DOHH2 (cell line): ENCODE data around the gene CRTC2.
A peak's percentile ranks its signal among the peaks of the same experiment; 100 is the strongest.

ENCODE experiments used
- CTCF ChIP-seq: fragments of 200-600 bp; sonication (generic); IDR thresholded peaks from one replicate; pipeline ENCODE4 v1.5.1; 2014; ENCODE audit warnings: antibody characterized with exemption, mild to moderate bottlenecking, low read depth, low read length; ENCODE audit not compliant: poor library complexity, severe bottlenecking
- EZH2phosphoT487 ChIP-seq: fragments of 200-600 bp; sonication (generic); IDR thresholded peaks from 2 replicates; pipeline ENCODE4 v1.6.1; 2017; ENCODE audit warnings: borderline replicate concordance, mild to moderate bottlenecking, antibody characterized with exemption, low read length, moderate library complexity, mixed read lengths

GRCh38 chr1:153976819-153977249, 18.4 kb upstream of the CRTC2 start:
- TF ChIP-seq CTCF (peak; percentile 1), EZH2phosphoT487 (no peak)
